ENCODE results near the gene KCNMA1.

GRCh38 chr10:77043420-77043763 is 594.2 kb downstream of the KCNMA1 start:
- no peak for TF ChIP-seq CTCF (IDR thresholded peaks at IDR 0.05)
- TF ChIP-seq POLR2A (IDR thresholded peaks at IDR 0.05): no peak
- no peak for TF ChIP-seq POLR2AphosphoS5 (IDR thresholded peaks at IDR 0.05)
- TF ChIP-seq EP300 (IDR thresholded peaks at IDR 0.05): no peak
